ENCODE results near the gene ACIN1. TPM values are rescaled to one million over a fixed set of nuclear protein-coding genes. Genes with fewer than 3 reads are reported as not detected.

Gene ACIN1
- polyA plus RNA-seq, 1 donor = 365 TPM

- DNase-seq = no peak
Observed at GRCh38 chr14:23086565-23086964, 8.4 kb downstream of the ACIN1 start.

GRCh38 chr14:23085458-23085857 is 9.5 kb downstream of the ACIN1 start:
- DNase-seq = no peak

- no peak for DNase-seq
Observed at GRCh38 chr14:23080474-23080873, 14.5 kb downstream of the ACIN1 start.

GRCh38 chr14:23079716-23080115 is 15.2 kb downstream of the ACIN1 start:
- DNase-seq = no peak

GRCh38 chr14:23078692-23079116 is 16.2 kb downstream of the ACIN1 start:
- DNase-seq = no peak

- DNase-seq = no peak
Observed at GRCh38 chr14:23077962-23078361, 17.0 kb downstream of the ACIN1 start.

GRCh38 chr14:23076785-23077408 is 18.0 kb downstream of the ACIN1 start:
- no peak for DNase-seq

GRCh38 chr14:23074906-23075305 is 20.0 kb downstream of the ACIN1 start:
- no peak for DNase-seq

- DNase-seq = no peak
Observed at GRCh38 chr14:23071921-23072539, 22.9 kb downstream of the ACIN1 start.

- peak; percentile 87 for DNase-seq
Observed at GRCh38 chr14:23071244-23071920, 23.6 kb downstream of the ACIN1 start.

- no peak for DNase-seq
Observed at GRCh38 chr14:23070262-23071129, 24.4 kb downstream of the ACIN1 start.

GRCh38 chr14:23069413-23069806 is 25.5 kb downstream of the ACIN1 start:
- DNase-seq = no peak

- peak; percentile 93 for DNase-seq
Observed at GRCh38 chr14:23068789-23069412, 26.0 kb downstream of the ACIN1 start.

- no peak for DNase-seq
Observed at GRCh38 chr14:23067847-23068788, 26.8 kb downstream of the ACIN1 start.

GRCh38 chr14:23066855-23067744 is 27.8 kb downstream of the ACIN1 start:
- DNase-seq = no peak

- DNase-seq = no peak
Observed at GRCh38 chr14:23066368-23066767, 28.6 kb downstream of the ACIN1 start.

GRCh38 chr14:23063601-23064000 is 31.3 kb downstream of the ACIN1 start:
- DNase-seq = no peak

- no peak for DNase-seq
Observed at GRCh38 chr14:23062002-23062401, 32.9 kb downstream of the ACIN1 start.

GRCh38 chr14:23060536-23061260 is 34.2 kb downstream of the ACIN1 start:
- no peak for DNase-seq
